ENCODE data around the gene TIMM50.
"Not testable (repeated sequence)": the region's sequence is repeated elsewhere in the genome, so short reads cannot be mapped to it uniquely, and the experiment has no call there.

TIMM50 gene

GRCh38 chr19:39480337-39481228 lies at the start of gene TIMM50:
Gene TIMM50 (plus strand): TSS chr19:39480838. CDS start chr19:39480854, 16 bp downstream.
- DNase-seq: peak; percentile 92 to 95

- no peak for DNase-seq
Measured at GRCh38 chr19:39432677-39433025, 48.0 kb upstream of the TIMM50 start.

GRCh38 chr19:39433480-39434079 lies 47.1 kb upstream of the TIMM50 start:
- DNase-seq: no peak

GRCh38 chr19:39434123-39435076 lies 46.2 kb upstream of the TIMM50 start:
- DNase-seq: no peak

- DNase-seq: peak; percentile 96 to 98
Measured at GRCh38 chr19:39435499-39436349, 44.9 kb upstream of the TIMM50 start, which contains the start of gene RPS16. Gene RPS16 (minus strand): TSS chr19:39435949. CDS start chr19:39435895, 54 bp downstream.

- DNase-seq: no peak
Measured at GRCh38 chr19:39436350-39436716, 44.3 kb upstream of the TIMM50 start.

- DNase-seq: no peak
Measured at GRCh38 chr19:39438270-39438934, 42.2 kb upstream of the TIMM50 start.

- DNase-seq: no peak
Measured at GRCh38 chr19:39444598-39445195, 35.9 kb upstream of the TIMM50 start.

GRCh38 chr19:39445196-39446111 lies 35.2 kb upstream of the TIMM50 start, which contains the start of gene SUPT5H:
Gene SUPT5H (plus strand): TSS chr19:39445582. CDS start chr19:39445891, 309 bp downstream.
- peak; percentile 95 for DNase-seq

GRCh38 chr19:39446365-39447084 lies 34.1 kb upstream of the TIMM50 start:
- no peak for DNase-seq

- no peak for DNase-seq
Measured at GRCh38 chr19:39448271-39448670, 32.4 kb upstream of the TIMM50 start.

GRCh38 chr19:39449116-39449797 lies 31.4 kb upstream of the TIMM50 start:
- DNase-seq: no peak

GRCh38 chr19:39451257-39451656 lies 29.4 kb upstream of the TIMM50 start:
- DNase-seq: not testable (repeated sequence)

GRCh38 chr19:39463403-39463802 lies 17.2 kb upstream of the TIMM50 start:
- no peak for DNase-seq

GRCh38 chr19:39465956-39466747 lies 14.5 kb upstream of the TIMM50 start:
- no peak for DNase-seq

- no peak for DNase-seq
Measured at GRCh38 chr19:39467941-39468340, 12.7 kb upstream of the TIMM50 start.

GRCh38 chr19:39469036-39469435 lies 11.6 kb upstream of the TIMM50 start:
- DNase-seq: no peak

GRCh38 chr19:39469567-39469966 lies 11.1 kb upstream of the TIMM50 start:
- no peak for DNase-seq
